Right cardiac atrium (tissue), 5 donors: ENCODE data around the gene AUNIP. TPM values are rescaled to one million over a fixed set of nuclear protein-coding genes. Genes with fewer than 3 reads are reported as not detected.

Experiments used
- ATAC-seq, 2 donors: fragments of 200-7000 bp; cut with Tn5 transposase; one replicate each; pipeline versions ENCODE4 v1.8.0 to v1.9.1; 2020; ENCODE audit warnings: moderate library complexity in 2 of 2, mild to moderate bottlenecking in 1 of 2
- DNase-seq, 3 donors: peaks; one replicate each; pipeline ENCODE4 v3.0.0-alpha.2; 2020
- H3K27ac ChIP-seq: one replicate; pipeline ENCODE4 v1.5.1; 2013; ENCODE audit warnings: mild to moderate bottlenecking, low read length, control low read depth, moderate library complexity
- H3K27me3 ChIP-seq: one replicate; pipeline ENCODE4 v1.6.1; 2013; ENCODE audit not compliant: control insufficient read depth, insufficient read depth
- H3K4me1 ChIP-seq: one replicate; pipeline ENCODE4 v1.6.1; 2013; ENCODE audit warnings: low read length; ENCODE audit not compliant: control insufficient read depth, insufficient read depth
- H3K4me3 ChIP-seq: one replicate; pipeline ENCODE4 v1.5.1; 2013; ENCODE audit warnings: low read length, control low read depth
- H3K9me3 ChIP-seq: one replicate; pipeline ENCODE4 v1.6.1; 2013; ENCODE audit warnings: low read length; ENCODE audit not compliant: control insufficient read depth
- WGBS: extraction: QIAGEN DNeasy Blood & Tissue Kit; methylation state at CpG from one replicate; pipeline ENCODE4 v1.1.7; 2013; 5-methylcytosine and 5-hydroxymethylcytosine counted together
- intact Hi-C, 4 donors: fragments of 100-400 bp; cut with DNase I; formaldehyde crosslinking; loops; one replicate each; pipeline versions ENCODE4 v1.11.0 to v1.14.0; 2022 to 2023
- polyA plus RNA-seq: library from polyadenylated mRNA; stranded (reverse); fragments of 200-250 nt; gene quantifications from one replicate; pipeline ENCODE4 v1.2.3, GENCODE V29; 2013
- total RNA-seq, 4 donors: library from RNA; stranded (reverse); fragmentation: NEBNext Ultra II Directional; extraction: Animal tissue kit (Norgen Biotek cat#: 25700); gene quantifications; one replicate each; pipeline ENCODE4 v1.2.1, GENCODE V29; 2021
- donor health status: healthy with polysubstance abuse.
- donor health status: DM: no; HTN: yes; CAD: no.
- donor health status: DM: no; HTN: no; CAD: no.
- donor health status: DM: no; HTN: yes; CAD: no; lungs with severe emphysema.
- donor health status: DM: yes; HTN: yes; CAD: no.

Gene AUNIP
- total and polyA plus RNA-seq, 5 donors: 0.34 TPM; not detected in 4

GRCh38 chr1:25873120-25873519 is 13.9 kb upstream of the AUNIP start:
- intact Hi-C loops: no loop called here
- peak in 1 of 3 donors; percentile 53 for DNase-seq

GRCh38 chr1:25872713-25873112 is 13.5 kb upstream of the AUNIP start:
- DNase-seq: no peak
- 67% methylated on average over 2 of the region's 2 CpGs for WGBS
- H3K27ac ChIP-seq: no peak overlapping the region
- intact Hi-C loops: no loop called here
- H3K4me1 ChIP-seq: peaks cover 4% of the 10 kb centered on the region
- H3K9me3 ChIP-seq: no peaks in the 10 kb centered on the region
- no peak overlapping the region for H3K4me3 ChIP-seq
- no peak for ATAC-seq
- no peaks in the 10 kb centered on the region for H3K27me3 ChIP-seq

More at GRCh38 chr1:25873120-25873519, 13.9 kb upstream of the AUNIP start:
- Histone ChIP-seq H3K27ac (no peak overlapping the region), H3K4me1 (peaks cover 4% of the 10 kb centered on the region), H3K27me3 (no peaks in the 10 kb centered on the region), H3K4me3 (no peak overlapping the region), H3K9me3 (no peaks in the 10 kb centered on the region)
- WGBS: 75% methylated on average over 3 of the region's 3 CpGs
- ATAC-seq: no peak

GRCh38 chr1:25871704-25872494 is 12.6 kb upstream of the AUNIP start:
- Histone ChIP-seq H3K4me1 (peaks cover 4% of the 10 kb centered on the region), H3K27ac (no peak overlapping the region)
- no peak for DNase-seq

GRCh38 chr1:25871086-25871703 is 11.9 kb upstream of the AUNIP start:
- intact Hi-C loops: no loop called here
- DNase-seq (no peak), ATAC-seq (no peak)
- 28% methylated on average over 5 of the region's 5 CpGs for WGBS
- H3K4me3 ChIP-seq: no peak overlapping the region
- H3K9me3 ChIP-seq: no peaks in the 10 kb centered on the region
- H3K27me3 ChIP-seq: no peaks in the 10 kb centered on the region
- peaks cover 4% of the 10 kb centered on the region for H3K4me1 ChIP-seq
- no peak overlapping the region for H3K27ac ChIP-seq

More at GRCh38 chr1:25871704-25872494, 12.6 kb upstream of the AUNIP start:
- ATAC-seq: no peak
- Histone ChIP-seq H3K27me3 (no peaks in the 10 kb centered on the region), H3K4me3 (no peak overlapping the region), H3K9me3 (no peaks in the 10 kb centered on the region)
- intact Hi-C loops: no loop called here
- 79% methylated on average over 9 of the region's 9 CpGs for WGBS

- WGBS: 82% methylated on average over 1 of the region's 1 CpG
- H3K9me3 ChIP-seq: no peaks in the 10 kb centered on the region
- no peak for ATAC-seq
- no peak overlapping the region for H3K27ac ChIP-seq
- intact Hi-C loops: no loop called here
- no peaks in the 10 kb centered on the region for H3K27me3 ChIP-seq
- DNase-seq: no peak
- H3K4me1 ChIP-seq: peaks cover 4% of the 10 kb centered on the region
- H3K4me3 ChIP-seq: no peak overlapping the region
Measured at GRCh38 chr1:25870614-25871013, 11.4 kb upstream of the AUNIP start.

- DNase-seq (peak in 1 of 3 donors; percentile 48), ATAC-seq (no peak)
- no peak overlapping the region for H3K4me3 ChIP-seq
- no peaks in the 10 kb centered on the region for H3K27me3 ChIP-seq
- intact Hi-C loops: no loop called here
- no peaks in the 10 kb centered on the region for H3K9me3 ChIP-seq
- peaks cover 4% of the 10 kb centered on the region for H3K4me1 ChIP-seq
- H3K27ac ChIP-seq: no peak overlapping the region
- 89% methylated on average over 6 of the region's 6 CpGs for WGBS
Measured at GRCh38 chr1:25869909-25870606, 10.8 kb upstream of the AUNIP start.

- no peak overlapping the region for H3K4me3 ChIP-seq
- intact Hi-C loops: no loop called here
- WGBS: 79% methylated on average over 9 of the region's 9 CpGs
- H3K27ac ChIP-seq: no peak overlapping the region
- H3K27me3 ChIP-seq: no peaks in the 10 kb centered on the region
- no peak for DNase-seq
- H3K9me3 ChIP-seq: no peaks in the 10 kb centered on the region
- no peak for ATAC-seq
- peaks cover 2% of the 10 kb centered on the region for H3K4me1 ChIP-seq
Measured at GRCh38 chr1:25867210-25867991, 8.1 kb upstream of the AUNIP start.

GRCh38 chr1:25866288-25866687 is 7.0 kb upstream of the AUNIP start:
- no peak overlapping the region for H3K4me3 ChIP-seq
- DNase-seq (no peak), ATAC-seq (no peak)
- no peaks in the 10 kb centered on the region for H3K9me3 ChIP-seq
- no peak overlapping the region for H3K27ac ChIP-seq
- intact Hi-C loops: no loop called here
- H3K27me3 ChIP-seq: no peaks in the 10 kb centered on the region
- WGBS: 92% methylated on average over 1 of the region's 1 CpG
- H3K4me1 ChIP-seq: no peaks in the 10 kb centered on the region

GRCh38 chr1:25864434-25864833 is 5.2 kb upstream of the AUNIP start:
- H3K27me3 ChIP-seq: no peaks in the 10 kb centered on the region
- no peak overlapping the region for H3K27ac ChIP-seq
- H3K4me3 ChIP-seq: no peak overlapping the region
- no peaks in the 10 kb centered on the region for H3K9me3 ChIP-seq
- intact Hi-C loops: no loop called here
- no peaks in the 10 kb centered on the region for H3K4me1 ChIP-seq
- DNase-seq (no peak), ATAC-seq (no peak)
- WGBS: 90% methylated on average over 3 of the region's 3 CpGs

- no peak overlapping the region for H3K4me3 ChIP-seq
- no peak overlapping the region for H3K27ac ChIP-seq
- H3K9me3 ChIP-seq: no peaks in the 10 kb centered on the region
- DNase-seq (peak in 1 of 3 donors; percentile 45), ATAC-seq (no peak)
- 92% methylated on average over 25 of the region's 25 CpGs for WGBS
- intact Hi-C loops: no loop called here
- H3K4me1 ChIP-seq: no peaks in the 10 kb centered on the region
- H3K27me3 ChIP-seq: no peaks in the 10 kb centered on the region
Measured at GRCh38 chr1:25863486-25864262, 4.4 kb upstream of the AUNIP start.
